GM12878 (cell line): Measurements from ENCODE around the gene PASK. TPM values are rescaled to one million over a fixed set of nuclear protein-coding genes. Genes with fewer than 3 reads are reported as not detected.

Experiments
- IKZF2 ChIP-seq, 2 experiments: fragments of 450-650 bp; IDR thresholded peaks; 2 replicates each; pipeline ENCODE4 v1.6.1; 2017; ENCODE audit warnings: mild to moderate bottlenecking in 2 of 2, moderate library complexity in 2 of 2
- SREBF1 ChIP-seq: IDR thresholded peaks from 2 replicates; pipeline ENCODE4 v1.6.1; 2012; ENCODE audit warnings: mild to moderate bottlenecking, low read length
- polyA plus RNA-seq, 11 experiments: library from polyadenylated mRNA; depleted of rRNA in 4 of 11; unstranded in 6 of 11; stranded (reverse) in 5 of 11; fragments of >200 nt; fragmentation: Nextera tagmentation in 4 of 11; fragmentation: Illumina TruSeq in 1 of 11; extraction: Ambion mirVana in 4 of 11; extraction: Trizol in 1 of 11; gene quantifications; 1 replicate in 1 of 11; 2 replicates in 10 of 11; pipeline versions ENCODE4 v1.2.1 to v1.2.3, GENCODE V29; 2011 to 2016; ENCODE audit warnings: inconsistent platforms in 2 of 11, missing spikeins in 2 of 11, low read depth in 1 of 11
- total RNA-seq, 4 experiments: library from RNA; depleted of rRNA in 3 of 4; stranded (reverse); fragments of >200 nt in 3 of 4; fragmentation: Illumina TruSeq in 1 of 4; extraction: Trizol in 1 of 4; gene quantifications; 2 replicates each; pipeline versions ENCODE4 v1.2.1 to v1.2.3, GENCODE V29; 2013 to 2021
- TF ChIP-seq, protein P1 (sequence below): fragments of 450-650 bp; IDR thresholded peaks from 2 replicates; pipeline ENCODE4 v1.6.1; 2017; ENCODE audit warnings: antibody characterized with exemption, mild to moderate bottlenecking, moderate library complexity
- TF ChIP-seq, protein P2 (sequence below): fragments of 150-350 bp; IDR thresholded peaks from 2 replicates; pipeline ENCODE4 v1.6.1; 2014; ENCODE audit warnings: mild to moderate bottlenecking, low read depth, low read length
- TF ChIP-seq, protein P3 (sequence below): fragments of 450-650 bp; IDR thresholded peaks from 2 replicates; pipeline ENCODE4 v1.6.1; 2017; ENCODE audit warnings: mild to moderate bottlenecking, moderate library complexity
- TF ChIP-seq, protein P4 (sequence below): IDR thresholded peaks from 2 replicates; pipeline ENCODE4 v1.6.1; 2011; ENCODE audit warnings: low read depth, mild to moderate bottlenecking, low read length, moderate library complexity, borderline replicate concordance; ENCODE audit errors: extremely low read depth

The PASK gene
- total and polyA plus RNA-seq, 10 of the 15 experiments (the other 5 are each of a cell fraction or from before 2014, with no cell fraction given) = 9.6 to 62.2 (median 28.5) TPM

DNA sequence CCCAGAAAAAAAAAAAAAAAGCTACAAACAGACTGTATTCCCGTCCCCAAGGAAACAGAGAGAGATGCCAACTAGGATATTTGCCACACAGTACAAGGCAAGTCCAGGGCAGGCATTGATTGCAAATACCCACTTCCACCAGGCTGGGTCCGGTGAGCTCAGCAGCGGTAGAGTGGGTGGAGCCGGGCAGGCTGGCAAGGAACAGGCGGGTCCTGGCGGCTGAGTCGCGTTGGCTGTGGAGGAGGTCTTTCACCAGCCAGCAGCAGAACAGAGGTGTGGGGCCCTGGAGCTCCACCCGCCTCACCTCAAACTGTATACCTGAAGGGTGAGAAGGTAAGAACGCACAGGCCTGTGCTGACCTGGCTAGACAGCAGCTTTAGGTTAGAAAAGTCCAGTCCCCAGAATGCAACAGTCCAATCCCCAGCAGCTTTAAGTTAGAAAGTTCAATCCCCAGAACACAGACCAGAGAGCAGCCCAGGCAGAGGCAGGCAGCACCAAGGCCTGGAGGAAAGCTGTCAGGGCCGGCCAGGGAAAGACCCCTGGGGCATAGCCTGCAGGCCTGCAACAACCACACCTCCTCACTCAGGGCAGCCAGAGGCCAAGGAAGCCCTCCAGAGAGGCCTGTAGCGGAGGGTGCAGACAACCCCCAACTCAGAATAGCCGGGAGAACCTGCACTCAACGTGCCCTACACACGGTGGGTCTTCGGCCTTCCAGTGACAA, 25.3 kb downstream of the PASK start (continued):
- TF ChIP-seq, protein P1, sequence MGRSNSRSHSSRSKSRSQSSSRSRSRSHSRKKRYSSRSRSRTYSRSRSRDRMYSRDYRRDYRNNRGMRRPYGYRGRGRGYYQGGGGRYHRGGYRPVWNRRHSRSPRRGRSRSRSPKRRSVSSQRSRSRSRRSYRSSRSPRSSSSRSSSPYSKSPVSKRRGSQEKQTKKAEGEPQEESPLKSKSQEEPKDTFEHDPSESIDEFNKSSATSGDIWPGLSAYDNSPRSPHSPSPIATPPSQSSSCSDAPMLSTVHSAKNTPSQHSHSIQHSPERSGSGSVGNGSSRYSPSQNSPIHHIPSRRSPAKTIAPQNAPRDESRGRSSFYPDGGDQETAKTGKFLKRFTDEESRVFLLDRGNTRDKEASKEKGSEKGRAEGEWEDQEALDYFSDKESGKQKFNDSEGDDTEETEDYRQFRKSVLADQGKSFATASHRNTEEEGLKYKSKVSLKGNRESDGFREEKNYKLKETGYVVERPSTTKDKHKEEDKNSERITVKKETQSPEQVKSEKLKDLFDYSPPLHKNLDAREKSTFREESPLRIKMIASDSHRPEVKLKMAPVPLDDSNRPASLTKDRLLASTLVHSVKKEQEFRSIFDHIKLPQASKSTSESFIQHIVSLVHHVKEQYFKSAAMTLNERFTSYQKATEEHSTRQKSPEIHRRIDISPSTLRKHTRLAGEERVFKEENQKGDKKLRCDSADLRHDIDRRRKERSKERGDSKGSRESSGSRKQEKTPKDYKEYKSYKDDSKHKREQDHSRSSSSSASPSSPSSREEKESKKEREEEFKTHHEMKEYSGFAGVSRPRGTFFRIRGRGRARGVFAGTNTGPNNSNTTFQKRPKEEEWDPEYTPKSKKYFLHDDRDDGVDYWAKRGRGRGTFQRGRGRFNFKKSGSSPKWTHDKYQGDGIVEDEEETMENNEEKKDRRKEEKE = no peak
- TF ChIP-seq, protein P2, sequence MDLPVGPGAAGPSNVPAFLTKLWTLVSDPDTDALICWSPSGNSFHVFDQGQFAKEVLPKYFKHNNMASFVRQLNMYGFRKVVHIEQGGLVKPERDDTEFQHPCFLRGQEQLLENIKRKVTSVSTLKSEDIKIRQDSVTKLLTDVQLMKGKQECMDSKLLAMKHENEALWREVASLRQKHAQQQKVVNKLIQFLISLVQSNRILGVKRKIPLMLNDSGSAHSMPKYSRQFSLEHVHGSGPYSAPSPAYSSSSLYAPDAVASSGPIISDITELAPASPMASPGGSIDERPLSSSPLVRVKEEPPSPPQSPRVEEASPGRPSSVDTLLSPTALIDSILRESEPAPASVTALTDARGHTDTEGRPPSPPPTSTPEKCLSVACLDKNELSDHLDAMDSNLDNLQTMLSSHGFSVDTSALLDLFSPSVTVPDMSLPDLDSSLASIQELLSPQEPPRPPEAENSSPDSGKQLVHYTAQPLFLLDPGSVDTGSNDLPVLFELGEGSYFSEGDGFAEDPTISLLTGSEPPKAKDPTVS = no peak
- no peak for TF ChIP-seq SREBF1
- TF ChIP-seq, protein P3, sequence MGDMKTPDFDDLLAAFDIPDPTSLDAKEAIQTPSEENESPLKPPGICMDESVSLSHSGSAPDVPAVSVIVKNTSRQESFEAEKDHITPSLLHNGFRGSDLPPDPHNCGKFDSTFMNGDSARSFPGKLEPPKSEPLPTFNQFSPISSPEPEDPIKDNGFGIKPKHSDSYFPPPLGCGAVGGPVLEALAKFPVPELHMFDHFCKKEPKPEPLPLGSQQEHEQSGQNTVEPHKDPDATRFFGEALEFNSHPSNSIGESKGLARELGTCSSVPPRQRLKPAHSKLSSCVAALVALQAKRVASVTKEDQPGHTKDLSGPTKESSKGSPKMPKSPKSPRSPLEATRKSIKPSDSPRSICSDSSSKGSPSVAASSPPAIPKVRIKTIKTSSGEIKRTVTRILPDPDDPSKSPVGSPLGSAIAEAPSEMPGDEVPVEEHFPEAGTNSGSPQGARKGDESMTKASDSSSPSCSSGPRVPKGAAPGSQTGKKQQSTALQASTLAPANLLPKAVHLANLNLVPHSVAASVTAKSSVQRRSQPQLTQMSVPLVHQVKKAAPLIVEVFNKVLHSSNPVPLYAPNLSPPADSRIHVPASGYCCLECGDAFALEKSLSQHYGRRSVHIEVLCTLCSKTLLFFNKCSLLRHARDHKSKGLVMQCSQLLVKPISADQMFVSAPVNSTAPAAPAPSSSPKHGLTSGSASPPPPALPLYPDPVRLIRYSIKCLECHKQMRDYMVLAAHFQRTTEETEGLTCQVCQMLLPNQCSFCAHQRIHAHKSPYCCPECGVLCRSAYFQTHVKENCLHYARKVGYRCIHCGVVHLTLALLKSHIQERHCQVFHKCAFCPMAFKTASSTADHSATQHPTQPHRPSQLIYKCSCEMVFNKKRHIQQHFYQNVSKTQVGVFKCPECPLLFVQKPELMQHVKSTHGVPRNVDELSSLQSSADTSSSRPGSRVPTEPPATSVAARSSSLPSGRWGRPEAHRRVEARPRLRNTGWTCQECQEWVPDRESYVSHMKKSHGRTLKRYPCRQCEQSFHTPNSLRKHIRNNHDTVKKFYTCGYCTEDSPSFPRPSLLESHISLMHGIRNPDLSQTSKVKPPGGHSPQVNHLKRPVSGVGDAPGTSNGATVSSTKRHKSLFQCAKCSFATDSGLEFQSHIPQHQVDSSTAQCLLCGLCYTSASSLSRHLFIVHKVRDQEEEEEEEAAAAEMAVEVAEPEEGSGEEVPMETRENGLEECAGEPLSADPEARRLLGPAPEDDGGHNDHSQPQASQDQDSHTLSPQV = no peak
- no peak for TF ChIP-seq IKZF2 (IDR thresholded peaks at IDR 0.05)
- TF ChIP-seq, protein P4, sequence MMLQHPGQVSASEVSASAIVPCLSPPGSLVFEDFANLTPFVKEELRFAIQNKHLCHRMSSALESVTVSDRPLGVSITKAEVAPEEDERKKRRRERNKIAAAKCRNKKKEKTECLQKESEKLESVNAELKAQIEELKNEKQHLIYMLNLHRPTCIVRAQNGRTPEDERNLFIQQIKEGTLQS = no peak
